ENCODE data around the gene DUSP22.

- no peak for TF ChIP-seq CTCF (IDR thresholded peaks at IDR 0.05)
- TF ChIP-seq POLR2A (IDR thresholded peaks at IDR 0.05): no peak
These were observed 52.6 kb downstream of the DUSP22 start for GRCh38 chr6:344816-345340.

Data from Peyer's patch (tissue), 4 donors.